Measurements from ENCODE around the gene ZBTB18. TPM values are rescaled to one million over a fixed set of nuclear protein-coding genes. Genes with fewer than 3 reads are reported as not detected.

Gene ZBTB18
- total and polyA plus RNA-seq, 2 experiments from 2014 or later: 1.5 to 16.0 TPM

DNA sequence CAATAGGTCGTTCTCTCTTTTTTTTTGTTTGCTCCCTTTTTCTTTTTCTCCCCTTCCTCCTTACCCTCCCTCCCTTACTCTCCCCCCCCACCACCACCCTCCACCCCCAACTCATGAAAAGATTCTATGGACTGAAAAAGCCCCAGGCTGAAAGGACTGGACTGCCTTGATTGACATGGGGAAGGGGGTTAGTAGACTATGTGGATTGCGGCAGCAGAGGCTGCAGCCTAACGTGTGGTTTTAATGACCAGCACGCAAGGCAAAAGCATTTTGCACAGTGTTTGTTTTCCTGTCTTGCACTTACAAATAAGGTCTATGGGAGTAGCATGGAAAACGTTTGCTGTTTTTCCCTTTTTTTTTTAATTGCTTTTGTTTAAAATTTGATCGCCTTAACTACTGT lies 5.5 kb downstream of the ZBTB18 start:
- DNase-seq (ENCODE audit: low read depth in 1 of 2, low spot score in 1 of 2): no peak
- Histone ChIP-seq H3K9me3 (ENCODE audit: low read depth) (no peaks in the 10 kb centered on the region), H3K27ac (no peak overlapping the region)

DNA sequence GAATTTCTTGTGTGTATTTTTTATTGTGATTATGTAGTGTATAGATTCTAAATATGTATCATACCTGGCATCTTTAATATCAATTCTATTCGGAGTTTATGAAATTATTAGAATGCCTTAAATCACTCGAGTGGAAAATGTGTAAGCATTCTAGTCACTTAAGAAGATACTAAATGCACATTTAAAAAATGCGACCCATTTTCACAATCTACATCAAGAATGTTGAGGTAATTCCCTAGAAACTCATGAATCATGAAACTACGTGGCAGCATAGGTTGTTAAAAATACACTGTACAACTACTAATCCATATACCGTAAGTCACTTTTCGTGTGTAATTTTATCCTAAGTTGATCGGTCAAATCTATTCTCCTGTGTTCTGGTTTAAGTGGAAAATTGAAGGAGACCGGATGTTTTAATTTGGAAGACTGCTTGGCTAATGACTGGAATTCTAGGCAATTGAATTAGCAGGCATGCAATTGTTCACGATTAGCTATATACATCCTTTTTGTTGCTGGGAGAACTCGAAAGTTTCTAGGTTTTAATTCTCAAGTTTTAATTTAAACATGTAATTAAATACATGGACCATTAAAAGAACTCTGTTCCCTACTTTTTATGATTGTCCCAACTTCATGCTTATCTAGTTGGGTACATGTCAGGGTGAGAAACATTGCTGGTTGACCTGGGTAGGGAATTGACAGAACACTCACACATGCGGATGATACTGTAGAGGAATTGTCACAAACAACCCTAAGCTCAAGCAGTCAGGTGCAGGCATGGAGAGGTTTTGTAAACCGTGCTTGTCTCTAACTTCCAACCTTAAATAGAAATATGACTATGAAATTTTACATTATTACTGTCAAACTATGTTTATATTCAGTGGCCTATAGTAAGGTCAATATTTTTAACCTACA lies 6.6 kb downstream of the ZBTB18 start:
- H3K27me3 ChIP-seq: no peaks in the 10 kb centered on the region
- H3K4me3 ChIP-seq: no peak overlapping the region
- peaks cover 4% of the 10 kb centered on the region for H3K4me1 ChIP-seq (ENCODE audit: low read depth)
- no peaks in the 10 kb centered on the region for H3K9me3 ChIP-seq (ENCODE audit: low read depth)
- no peak overlapping the region for H3K27ac ChIP-seq
- peaks cover 7% of the 10 kb centered on the region for H3K36me3 ChIP-seq
- TF ChIP-seq, protein P1, sequence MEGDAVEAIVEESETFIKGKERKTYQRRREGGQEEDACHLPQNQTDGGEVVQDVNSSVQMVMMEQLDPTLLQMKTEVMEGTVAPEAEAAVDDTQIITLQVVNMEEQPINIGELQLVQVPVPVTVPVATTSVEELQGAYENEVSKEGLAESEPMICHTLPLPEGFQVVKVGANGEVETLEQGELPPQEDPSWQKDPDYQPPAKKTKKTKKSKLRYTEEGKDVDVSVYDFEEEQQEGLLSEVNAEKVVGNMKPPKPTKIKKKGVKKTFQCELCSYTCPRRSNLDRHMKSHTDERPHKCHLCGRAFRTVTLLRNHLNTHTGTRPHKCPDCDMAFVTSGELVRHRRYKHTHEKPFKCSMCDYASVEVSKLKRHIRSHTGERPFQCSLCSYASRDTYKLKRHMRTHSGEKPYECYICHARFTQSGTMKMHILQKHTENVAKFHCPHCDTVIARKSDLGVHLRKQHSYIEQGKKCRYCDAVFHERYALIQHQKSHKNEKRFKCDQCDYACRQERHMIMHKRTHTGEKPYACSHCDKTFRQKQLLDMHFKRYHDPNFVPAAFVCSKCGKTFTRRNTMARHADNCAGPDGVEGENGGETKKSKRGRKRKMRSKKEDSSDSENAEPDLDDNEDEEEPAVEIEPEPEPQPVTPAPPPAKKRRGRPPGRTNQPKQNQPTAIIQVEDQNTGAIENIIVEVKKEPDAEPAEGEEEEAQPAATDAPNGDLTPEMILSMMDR (IDR thresholded peaks at IDR 0.05; ENCODE audit: low read depth, low read length): no peak
- DNase-seq (ENCODE audit: low read depth in 1 of 2, low spot score in 1 of 2): no peak

More for the DNA sequence above, 5.5 kb downstream of the ZBTB18 start:
- Histone ChIP-seq H3K27me3 (no peaks in the 10 kb centered on the region), H3K4me3 (no peak overlapping the region), H3K4me1 (ENCODE audit: low read depth) (peaks cover 16% of the 10 kb centered on the region), H3K36me3 (peaks cover 7% of the 10 kb centered on the region)
- TF ChIP-seq, protein P1 (IDR thresholded peaks at IDR 0.05; ENCODE audit: low read depth, low read length): no peak

DNA sequence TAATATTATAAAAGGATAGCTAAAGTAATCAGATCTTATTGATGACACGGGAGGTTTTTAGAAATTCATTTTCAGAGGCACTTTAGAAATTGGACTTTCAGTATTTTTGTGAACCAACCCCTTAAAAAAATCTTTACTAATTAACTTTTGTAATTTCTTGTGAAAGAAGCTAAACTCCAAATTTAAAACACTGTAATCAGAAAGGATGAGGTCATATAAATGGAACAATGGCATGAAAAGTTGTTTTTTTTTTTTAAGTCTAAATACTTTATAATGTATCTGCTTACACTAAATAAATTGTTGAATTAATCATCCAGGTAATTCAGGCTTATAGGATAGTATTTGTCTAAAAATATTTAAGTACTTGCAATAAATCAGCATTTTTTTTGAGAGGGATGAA lies 9.0 kb downstream of the ZBTB18 start:
- Histone ChIP-seq H3K27me3 (no peaks in the 10 kb centered on the region), H3K36me3 (no peaks in the 10 kb centered on the region), H3K27ac (no peak overlapping the region), H3K9me3 (ENCODE audit: low read depth) (no peaks in the 10 kb centered on the region), H3K4me3 (no peak overlapping the region), H3K4me1 (ENCODE audit: low read depth) (peaks cover 3% of the 10 kb centered on the region)
- no peak for DNase-seq (ENCODE audit: low read depth in 1 of 2, low spot score in 1 of 2)
- TF ChIP-seq, protein P1 (IDR thresholded peaks at IDR 0.05; ENCODE audit: low read depth, low read length): no peak

DNA sequence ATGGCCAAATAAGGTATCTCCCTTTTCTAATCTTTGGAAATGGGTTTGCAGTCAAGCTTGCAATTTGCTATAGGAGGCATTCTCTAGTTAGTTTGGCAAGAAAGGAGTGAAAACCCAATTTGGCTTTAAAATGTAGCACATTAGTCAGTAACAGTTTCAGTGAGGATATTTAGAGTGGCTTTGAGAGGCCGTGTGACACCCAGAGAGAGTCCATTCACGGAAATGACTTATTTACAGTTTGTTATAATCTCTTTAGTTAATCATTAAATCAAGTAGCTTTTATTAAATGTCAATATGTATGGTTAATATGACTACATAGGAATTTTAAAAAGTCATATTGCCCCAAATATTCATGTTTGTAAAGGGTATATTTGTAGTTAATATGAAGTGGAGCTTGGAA lies 9.6 kb downstream of the ZBTB18 start:
- Histone ChIP-seq H3K9me3 (ENCODE audit: low read depth) (no peaks in the 10 kb centered on the region), H3K27me3 (no peaks in the 10 kb centered on the region), H3K4me3 (no peak overlapping the region), H3K36me3 (no peaks in the 10 kb centered on the region), H3K4me1 (ENCODE audit: low read depth) (peaks cover 3% of the 10 kb centered on the region), H3K27ac (no peak overlapping the region)
- TF ChIP-seq, protein P1 (IDR thresholded peaks at IDR 0.05; ENCODE audit: low read depth, low read length): no peak
- no peak for DNase-seq (ENCODE audit: low read depth in 1 of 2, low spot score in 1 of 2)

DNA sequence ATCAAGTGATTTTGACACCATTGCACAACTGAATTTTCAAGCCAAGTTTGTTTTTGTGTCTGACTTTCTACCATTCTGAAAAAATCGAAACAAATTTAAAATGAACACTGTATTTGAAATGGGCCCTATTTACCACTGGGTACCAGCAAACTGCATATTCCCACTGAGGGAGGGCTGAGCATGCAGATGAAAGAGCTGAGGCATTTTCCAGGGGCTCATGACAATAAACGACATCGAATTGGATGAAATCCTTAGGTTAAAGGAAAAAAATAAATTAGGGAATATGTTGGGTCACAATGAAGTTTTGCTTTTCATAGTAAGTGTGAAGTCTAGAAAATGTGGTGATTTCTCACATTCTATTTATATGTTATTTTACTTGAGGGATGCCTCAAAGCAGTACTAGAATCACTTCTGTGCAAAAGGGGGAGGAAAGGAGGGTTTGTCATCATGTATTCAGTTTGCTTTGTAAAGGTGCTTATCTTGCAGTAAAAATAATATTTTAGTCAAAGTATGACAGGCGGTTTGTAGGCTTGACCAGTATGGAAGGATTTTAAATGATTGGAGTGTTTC lies 11.2 kb downstream of the ZBTB18 start:
- no peak overlapping the region for H3K27ac ChIP-seq
- no peaks in the 10 kb centered on the region for H3K36me3 ChIP-seq
- H3K4me1 ChIP-seq (ENCODE audit: low read depth): no peaks in the 10 kb centered on the region
- H3K27me3 ChIP-seq: no peaks in the 10 kb centered on the region
- H3K4me3 ChIP-seq: no peak overlapping the region
- DNase-seq (ENCODE audit: low read depth in 1 of 2, low spot score in 1 of 2): no peak
- TF ChIP-seq, protein P1 (IDR thresholded peaks at IDR 0.05; ENCODE audit: low read depth, low read length): no peak
- no peaks in the 10 kb centered on the region for H3K9me3 ChIP-seq (ENCODE audit: low read depth)

All from cardiac muscle cell (in vitro differentiated cells and primary cell).